Measurements from ENCODE around the gene RBP2.
"Not testable (repeated sequence)": the region's sequence is repeated elsewhere in the genome, so short reads cannot be mapped to it uniquely, and the experiment has no call there.

Gene RBP2

GRCh38 chr3:139440639-139441556, 35.4 kb downstream of the RBP2 start:
- no peak for DNase-seq

- no peak for DNase-seq
Measured at GRCh38 chr3:139439278-139439677, 37.0 kb downstream of the RBP2 start.

GRCh38 chr3:139434764-139435307, 41.5 kb downstream of the RBP2 start:
- no peak for DNase-seq

GRCh38 chr3:139434228-139434627, 42.1 kb downstream of the RBP2 start:
- DNase-seq, result no peak

GRCh38 chr3:139433089-139433488, 43.2 kb downstream of the RBP2 start:
- no peak for DNase-seq

GRCh38 chr3:139430493-139430892, 45.8 kb downstream of the RBP2 start:
- DNase-seq, result no peak

- no peak for DNase-seq
Measured at GRCh38 chr3:139427283-139428060, 48.8 kb downstream of the RBP2 start.

GRCh38 chr3:139425745-139426400, 50.4 kb downstream of the RBP2 start:
- no peak for DNase-seq

- no peak for DNase-seq
Measured at GRCh38 chr3:139423232-139423631, 53.1 kb downstream of the RBP2 start.

GRCh38 chr3:139421460-139421859, 54.9 kb downstream of the RBP2 start:
- no peak for DNase-seq

GRCh38 chr3:139421040-139421439, 55.3 kb downstream of the RBP2 start:
- DNase-seq, result no peak

GRCh38 chr3:139418144-139418543, 58.2 kb downstream of the RBP2 start:
- no peak for DNase-seq

- no peak for DNase-seq
Measured at GRCh38 chr3:139416275-139416674, 60.0 kb downstream of the RBP2 start.

- DNase-seq, result no peak
Measured at GRCh38 chr3:139414608-139415224, 61.6 kb downstream of the RBP2 start.

GRCh38 chr3:139412891-139413290, 63.4 kb downstream of the RBP2 start:
- not testable (repeated sequence) for DNase-seq
